GM21447 (cell line): ENCODE data around the gene PLB1.

Source experiments
- ATAC-seq: cut with Tn5 transposase; IDR thresholded peaks from one replicate; pipeline ENCODE4 v1.9.1; 2021; ENCODE audit not compliant: unreplicated experiment

Gene PLB1

GRCh38 chr2:28558158-28558820 lies 62.4 kb downstream of the PLB1 start:
- ATAC-seq, result no peak

GRCh38 chr2:28558918-28559317 lies 63.1 kb downstream of the PLB1 start:
- ATAC-seq, result no peak

GRCh38 chr2:28563869-28564268 lies 68.0 kb downstream of the PLB1 start:
- ATAC-seq, result no peak

GRCh38 chr2:28564346-28564745 lies 68.5 kb downstream of the PLB1 start:
- ATAC-seq, result no peak

GRCh38 chr2:28565033-28565432 lies 69.2 kb downstream of the PLB1 start:
- no peak for ATAC-seq

- no peak for ATAC-seq
These were observed 69.9 kb downstream of the PLB1 start for GRCh38 chr2:28565720-28566295.

GRCh38 chr2:28566521-28567041 lies 70.7 kb downstream of the PLB1 start:
- peak; percentile 83 for ATAC-seq

- ATAC-seq, result no peak
These were observed 71.2 kb downstream of the PLB1 start for GRCh38 chr2:28567061-28567471.

GRCh38 chr2:28568036-28568435 lies 72.2 kb downstream of the PLB1 start:
- no peak for ATAC-seq

- no peak for ATAC-seq
These were observed 72.7 kb downstream of the PLB1 start for GRCh38 chr2:28568533-28568932.

GRCh38 chr2:28570431-28570830 lies 74.6 kb downstream of the PLB1 start:
- ATAC-seq, result no peak

- ATAC-seq, result no peak
These were observed 80.9 kb downstream of the PLB1 start for GRCh38 chr2:28576714-28577113.

GRCh38 chr2:28577791-28578680 lies 82.2 kb downstream of the PLB1 start:
- ATAC-seq, result no peak

- ATAC-seq, result no peak
These were observed 82.9 kb downstream of the PLB1 start for GRCh38 chr2:28578774-28579173.

- no peak for ATAC-seq
These were observed 83.7 kb downstream of the PLB1 start for GRCh38 chr2:28579606-28580005.

GRCh38 chr2:28580078-28580477 lies 84.2 kb downstream of the PLB1 start:
- no peak for ATAC-seq

GRCh38 chr2:28581312-28581711 lies 85.5 kb downstream of the PLB1 start:
- ATAC-seq, result no peak

GRCh38 chr2:28582152-28582551 lies 86.3 kb downstream of the PLB1 start:
- no peak for ATAC-seq

- ATAC-seq, result no peak
These were observed 86.7 kb downstream of the PLB1 start for GRCh38 chr2:28582595-28582994.

GRCh38 chr2:28583899-28584553 lies 88.2 kb downstream of the PLB1 start:
- ATAC-seq, result peak; percentile 55

- ATAC-seq, result no peak
These were observed 91.0 kb downstream of the PLB1 start for GRCh38 chr2:28586867-28587266.
